ENCODE measurements around the gene C21orf58.

Gene C21orf58

GRCh38 chr21:46254208-46254975 lies 69.3 kb downstream of the C21orf58 start:
- no peak for DNase-seq

- peak; percentile 66 for DNase-seq
Measured at GRCh38 chr21:46253610-46254124, 70.0 kb downstream of the C21orf58 start.

- DNase-seq = no peak
Measured at GRCh38 chr21:46252840-46253239, 70.8 kb downstream of the C21orf58 start.
